C1 segment of cervical spinal cord (tissue), 14 donors: ENCODE results near the gene TIMM8A.

Source experiments
- DNase-seq, 14 donors: peaks; one replicate each; lab custom pipeline; 2025; lab: John Stamatoyannopoulos, UW

Gene TIMM8A, protein sequence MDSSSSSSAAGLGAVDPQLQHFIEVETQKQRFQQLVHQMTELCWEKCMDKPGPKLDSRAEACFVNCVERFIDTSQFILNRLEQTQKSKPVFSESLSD

GRCh38 chrX:101348452-101349192 is at the start of gene TIMM8A:
Gene TIMM8A, minus strand, starts transcription at chrX:101348742. Its CDS starts 78 bp downstream, at chrX:101348664.
- peak in 13 of 14 donors; percentile 9 to 81 (median 57) for DNase-seq

GRCh38 chrX:101397779-101398178 is 49.2 kb upstream of the TIMM8A start:
- DNase-seq: no peak

- no peak for DNase-seq
Observed at GRCh38 chrX:101395789-101396188, 47.2 kb upstream of the TIMM8A start.

DNA sequence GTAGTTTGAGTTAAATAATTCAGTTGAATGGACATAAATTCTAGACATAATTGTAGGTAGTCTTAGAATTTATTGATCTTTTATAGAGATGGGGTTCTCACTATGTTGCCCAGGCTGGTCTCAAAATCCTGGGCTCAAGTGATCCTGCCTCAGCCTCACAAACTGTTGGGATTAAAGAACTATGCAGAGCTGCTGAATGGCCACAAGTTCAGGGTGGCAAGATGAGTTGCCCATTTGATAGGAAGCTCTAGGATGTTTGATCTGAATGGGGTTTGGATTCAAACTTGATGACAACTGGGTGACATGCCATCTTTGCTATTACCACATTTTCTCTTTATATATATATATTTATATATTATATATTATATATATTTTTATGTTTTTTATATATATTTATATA is 45.8 kb upstream of the TIMM8A start:
- no peak for DNase-seq

DNA sequence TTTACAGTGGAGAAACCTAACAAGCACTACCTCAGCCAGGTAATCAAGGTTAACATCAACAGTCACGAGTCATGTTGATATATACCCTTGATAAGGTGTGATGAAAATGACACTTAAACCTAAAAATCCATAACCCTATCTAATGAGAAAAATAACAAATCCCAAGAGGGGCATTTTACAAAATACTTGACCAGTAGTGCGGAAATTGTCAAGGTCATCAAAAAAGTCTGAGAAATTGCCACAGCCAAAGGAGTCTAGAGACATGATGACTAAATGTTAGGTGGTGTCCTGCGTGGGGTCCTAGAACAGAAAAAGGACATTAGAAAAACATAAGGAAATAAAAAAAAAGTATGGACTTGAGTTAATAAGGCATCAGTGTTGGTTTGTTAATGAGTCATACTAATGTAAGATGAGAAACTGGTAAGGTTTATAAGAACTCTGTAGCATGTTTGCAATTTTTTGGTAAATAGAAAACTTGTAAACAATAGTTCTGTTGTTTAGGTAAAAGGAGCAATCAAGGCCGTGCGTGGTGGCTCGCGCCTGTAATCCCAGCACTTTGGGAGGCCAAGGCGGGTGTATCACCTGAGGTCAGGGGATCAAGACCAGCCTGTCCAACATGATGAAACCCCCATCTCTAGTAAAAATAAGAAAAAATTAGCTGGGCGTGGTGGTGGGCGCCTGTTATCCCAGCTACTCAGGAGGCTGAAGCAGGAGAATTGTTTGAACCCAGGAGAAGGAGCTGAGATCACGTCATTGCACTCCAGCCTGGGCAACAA is 45.2 kb upstream of the TIMM8A start:
- DNase-seq: no peak

- no peak for DNase-seq
Observed at GRCh38 chrX:101391831-101392230, 43.3 kb upstream of the TIMM8A start.

DNA sequence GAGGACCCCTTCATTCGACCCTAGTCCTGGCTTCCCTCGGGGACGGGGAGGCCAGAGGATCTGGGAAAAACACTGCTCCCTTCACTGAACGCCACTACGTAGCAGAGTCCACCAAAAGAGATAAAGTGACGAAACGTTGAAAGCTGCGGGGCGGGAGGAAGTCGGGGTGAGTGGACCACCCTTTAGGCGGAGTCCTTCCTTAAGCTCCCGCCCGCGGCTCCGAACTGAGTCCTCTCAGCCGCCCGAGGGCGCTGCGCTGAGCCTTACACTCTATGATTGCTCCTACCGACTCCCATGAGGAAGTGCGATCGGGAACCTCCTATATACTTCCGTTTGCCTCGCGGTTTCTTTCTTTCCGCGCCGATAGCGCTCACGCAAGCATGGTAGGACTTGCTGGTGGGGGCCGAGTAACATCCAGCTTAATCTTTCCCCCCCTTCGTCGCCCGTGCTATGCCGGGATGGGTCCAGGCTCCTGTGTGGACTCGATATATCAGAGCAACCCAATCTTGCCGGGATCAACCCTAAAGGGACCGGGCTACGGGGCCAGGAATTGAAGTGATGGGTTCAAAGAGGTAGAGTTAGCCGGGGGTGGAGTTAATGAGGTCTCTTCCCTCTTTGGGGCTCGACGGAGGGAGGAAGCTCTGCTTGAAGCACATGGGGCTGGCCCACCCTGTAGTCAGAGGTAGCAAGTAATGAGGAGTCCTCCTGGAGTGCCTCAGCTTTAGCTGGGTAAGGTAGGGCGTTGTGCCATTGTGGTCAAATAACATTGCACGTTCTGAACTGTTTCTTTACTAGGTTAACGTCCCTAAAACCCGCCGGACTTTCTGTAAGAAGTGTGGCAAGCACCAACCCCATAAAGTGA is 42.4 kb upstream of the TIMM8A start, which contains the start of gene RPL36A:
Gene RPL36A (plus strand): TSS at position 348 of the 862 bp plus-strand sequence. CDS start 33 bp downstream, at position 381.
- DNase-seq: peak in 13 of 14 donors; percentile 2 to 72 (median 49)

GRCh38 chrX:101388604-101389003 is 40.1 kb upstream of the TIMM8A start:
- no peak for DNase-seq

DNA sequence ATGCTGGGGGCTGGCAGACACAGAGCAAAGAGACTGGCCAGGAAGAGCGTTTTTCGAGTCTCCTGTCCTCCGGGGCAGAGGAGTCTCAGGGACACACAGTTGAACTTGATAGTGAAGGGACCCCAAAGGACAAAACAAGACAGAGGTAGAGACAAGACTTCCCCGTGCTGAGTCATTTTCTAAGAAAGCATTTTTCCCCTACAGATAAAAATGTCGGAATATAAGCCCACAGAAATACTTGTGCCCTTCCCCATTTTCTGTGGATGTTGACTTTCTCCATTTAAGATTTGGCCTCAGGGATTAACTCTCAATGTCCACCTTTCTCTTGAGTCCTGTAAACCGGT is 38.0 kb upstream of the TIMM8A start:
- no peak for DNase-seq

- DNase-seq: peak in 3 of 14 donors; percentile 0 to 9 (median 1)
Observed at GRCh38 chrX:101385795-101386541, 37.4 kb upstream of the TIMM8A start, which contains the start of gene BTK. Gene BTK, minus strand, starts transcription at chrX:101386191. Its CDS starts 10,907 bp downstream, at chrX:101375284.

- no peak for DNase-seq
Observed at GRCh38 chrX:101385026-101385684, 36.6 kb upstream of the TIMM8A start.

DNA sequence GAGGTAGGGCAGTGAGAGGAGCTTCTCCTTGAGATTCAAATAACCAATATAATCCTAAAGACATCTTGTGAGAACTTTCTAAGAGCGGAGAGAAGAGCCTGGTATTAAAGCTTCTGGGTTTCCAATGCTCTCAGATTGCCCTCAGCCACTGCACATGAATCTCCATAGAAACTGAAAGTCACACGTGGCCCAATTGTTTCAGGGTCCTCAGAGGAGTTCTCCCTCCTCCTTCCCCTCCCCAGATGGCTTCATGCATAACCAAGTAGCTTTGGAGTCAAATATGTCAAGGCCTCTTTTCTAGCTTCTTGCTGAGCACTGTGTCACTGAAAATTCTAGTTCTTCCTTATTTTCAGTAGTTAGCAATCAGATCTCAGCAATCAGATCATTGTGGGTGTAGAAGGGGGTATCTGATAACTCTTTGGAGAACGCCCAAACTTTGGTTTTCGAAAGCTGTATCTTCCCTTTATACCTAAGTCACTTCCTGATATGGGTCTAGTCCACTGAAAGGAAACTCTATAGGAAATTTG is 35.2 kb upstream of the TIMM8A start:
- no peak for DNase-seq

DNA sequence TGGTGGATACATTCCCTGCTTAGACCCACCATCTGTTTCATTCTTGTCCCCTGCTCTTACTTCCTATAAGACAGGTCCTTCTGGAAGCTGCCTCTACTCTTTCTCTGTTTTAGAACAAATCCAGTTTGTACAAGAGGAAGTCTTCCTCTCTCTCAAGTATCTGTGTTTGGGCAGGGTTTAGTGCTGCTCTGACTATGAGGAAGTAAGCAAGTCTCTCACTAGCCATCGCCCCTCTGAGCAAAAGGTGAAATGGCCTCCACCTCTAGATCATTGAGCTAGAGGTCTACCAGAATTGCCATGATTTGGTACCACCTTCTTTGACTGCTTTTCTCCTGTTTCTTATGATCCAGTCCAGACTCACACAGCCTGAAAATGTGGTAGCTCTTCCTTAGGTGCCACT is 29.0 kb upstream of the TIMM8A start:
- no peak for DNase-seq

GRCh38 chrX:101370888-101371504 is 22.5 kb upstream of the TIMM8A start:
- no peak for DNase-seq

DNA sequence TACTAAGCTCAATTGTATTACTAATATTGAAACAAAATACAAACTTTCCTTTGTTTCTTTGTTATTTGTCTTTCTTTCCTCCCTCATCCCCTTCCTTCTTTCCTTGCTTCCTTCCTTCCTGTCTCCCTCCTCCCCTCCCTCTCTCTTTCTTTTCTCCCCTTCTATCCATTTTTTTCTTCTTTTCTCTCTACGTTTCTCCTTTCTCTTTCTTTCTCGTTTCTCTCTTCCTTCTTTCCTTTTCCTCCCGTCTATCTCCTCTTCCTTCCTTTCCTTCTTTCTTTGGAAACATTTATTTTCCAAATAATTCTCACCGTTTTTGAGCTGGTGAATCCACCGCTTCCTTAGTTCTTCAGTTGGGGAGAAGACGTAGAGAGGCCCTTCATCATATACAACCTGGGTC is 21.1 kb upstream of the TIMM8A start:
- DNase-seq: no peak

DNA sequence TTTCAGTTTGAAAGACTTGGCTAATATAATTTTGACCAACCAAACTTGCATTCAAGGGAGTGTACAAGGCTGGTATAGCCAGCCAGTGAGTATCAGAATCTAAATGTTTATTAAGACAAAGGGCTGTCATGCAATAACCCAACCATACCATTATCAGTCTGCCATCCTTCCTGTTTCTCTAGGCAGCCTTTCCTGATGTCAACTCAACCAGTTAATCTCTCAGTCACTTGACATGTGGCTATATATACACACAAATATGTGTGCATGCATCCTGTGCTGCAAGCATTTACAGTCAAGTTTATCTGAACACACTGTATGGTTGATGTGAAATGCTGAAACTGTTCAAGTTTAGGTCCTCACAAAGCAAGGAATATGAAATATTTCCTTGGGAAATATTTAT is 20.3 kb upstream of the TIMM8A start:
- DNase-seq: no peak

- DNase-seq: no peak
Observed at GRCh38 chrX:101365301-101365795, 16.8 kb upstream of the TIMM8A start.

DNA sequence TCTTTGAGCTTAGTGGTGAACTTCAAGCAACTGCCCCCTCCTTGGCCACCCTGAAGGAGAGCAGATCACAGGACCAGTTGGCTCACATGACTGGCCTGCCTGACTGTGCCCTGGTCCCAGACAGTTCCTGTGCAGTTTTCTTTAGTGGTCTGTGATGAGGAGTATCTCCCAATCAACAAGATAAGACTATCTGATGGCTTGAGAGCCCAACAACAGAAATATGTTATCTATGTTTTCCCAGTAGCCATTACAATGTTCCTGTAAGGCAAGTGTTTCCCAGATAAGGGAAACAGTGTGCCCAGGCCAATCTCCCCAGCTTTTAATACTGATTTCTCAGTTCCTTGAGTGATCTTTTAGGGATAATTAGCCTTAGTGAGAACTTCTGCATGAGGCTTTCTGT is 14.2 kb upstream of the TIMM8A start:
- DNase-seq: no peak

- DNase-seq: no peak
Observed at GRCh38 chrX:101362116-101362515, 13.6 kb upstream of the TIMM8A start.
